Forelimb muscle (tissue), 1 donor: ENCODE results near the gene TNFRSF25. TPM values are rescaled to one million over a fixed set of nuclear protein-coding genes. Genes with fewer than 3 reads are reported as not detected.
"Not testable (repeated sequence)": the region's sequence is repeated elsewhere in the genome, so short reads cannot be mapped to it uniquely, and the experiment has no call there.

ENCODE experiments used
- DNase-seq: peaks from one replicate; pipeline ENCODE4 v3.0.0-alpha.2; 2013; ENCODE audit warnings: low read depth
- polyA plus RNA-seq: library from polyadenylated mRNA; unstranded; fragments of 120-200 nt; gene quantifications from one replicate; pipeline ENCODE4 v1.2.1, GENCODE V29; 2013; ENCODE audit not compliant: insufficient read length

The TNFRSF25 gene
- polyA plus RNA-seq, 1 donor: 10.4 TPM

DNA sequence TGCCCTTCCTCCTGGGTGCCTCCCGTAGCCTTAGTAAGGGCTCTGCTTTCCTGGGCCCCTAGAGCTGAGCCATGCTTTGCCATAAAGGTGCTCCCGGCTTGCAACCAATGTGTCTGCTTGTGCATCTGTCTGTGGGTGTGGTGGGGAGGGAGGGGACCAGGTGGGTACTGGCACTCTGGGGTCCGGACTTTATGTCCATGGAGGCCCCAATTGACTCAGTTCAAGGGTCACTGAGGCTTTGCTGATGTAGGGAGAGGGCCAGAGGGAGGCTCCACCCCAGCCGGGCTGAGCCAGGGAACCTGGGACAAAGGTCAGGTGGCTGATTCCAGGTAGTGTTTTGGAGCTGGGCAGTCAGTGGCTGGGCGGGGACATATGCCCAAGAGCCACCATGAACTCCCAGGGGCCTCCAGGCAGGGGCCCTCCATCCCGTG is 15.0 kb downstream of the TNFRSF25 start:
- no peak for DNase-seq

DNA sequence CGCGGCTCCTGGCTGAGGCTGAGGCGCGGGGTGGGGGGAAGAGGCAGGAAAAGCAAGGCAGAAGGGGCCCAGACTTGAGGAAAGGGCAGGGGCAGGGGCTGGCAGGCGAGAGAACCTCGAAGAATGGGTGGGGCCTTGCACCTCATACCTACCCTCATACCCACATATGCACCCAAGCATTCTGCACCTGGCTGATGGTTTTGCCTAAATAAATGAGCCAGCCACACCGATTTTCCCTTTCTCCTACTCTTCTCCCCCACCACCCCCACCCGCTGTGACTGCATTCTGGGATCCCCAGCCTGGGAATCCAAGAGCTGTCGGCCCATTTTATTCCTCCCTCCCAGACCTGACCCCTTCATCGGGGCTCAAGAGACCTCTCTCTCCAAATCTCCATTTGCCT is 15.5 kb downstream of the TNFRSF25 start:
- DNase-seq: not testable (repeated sequence)

GRCh38 chr1:6450005-6450450 is 15.9 kb downstream of the TNFRSF25 start:
- no peak for DNase-seq

GRCh38 chr1:6448749-6449631 is 17.0 kb downstream of the TNFRSF25 start:
- DNase-seq: no peak

- no peak for DNase-seq
These were observed 17.9 kb downstream of the TNFRSF25 start for GRCh38 chr1:6447818-6448748.

DNA sequence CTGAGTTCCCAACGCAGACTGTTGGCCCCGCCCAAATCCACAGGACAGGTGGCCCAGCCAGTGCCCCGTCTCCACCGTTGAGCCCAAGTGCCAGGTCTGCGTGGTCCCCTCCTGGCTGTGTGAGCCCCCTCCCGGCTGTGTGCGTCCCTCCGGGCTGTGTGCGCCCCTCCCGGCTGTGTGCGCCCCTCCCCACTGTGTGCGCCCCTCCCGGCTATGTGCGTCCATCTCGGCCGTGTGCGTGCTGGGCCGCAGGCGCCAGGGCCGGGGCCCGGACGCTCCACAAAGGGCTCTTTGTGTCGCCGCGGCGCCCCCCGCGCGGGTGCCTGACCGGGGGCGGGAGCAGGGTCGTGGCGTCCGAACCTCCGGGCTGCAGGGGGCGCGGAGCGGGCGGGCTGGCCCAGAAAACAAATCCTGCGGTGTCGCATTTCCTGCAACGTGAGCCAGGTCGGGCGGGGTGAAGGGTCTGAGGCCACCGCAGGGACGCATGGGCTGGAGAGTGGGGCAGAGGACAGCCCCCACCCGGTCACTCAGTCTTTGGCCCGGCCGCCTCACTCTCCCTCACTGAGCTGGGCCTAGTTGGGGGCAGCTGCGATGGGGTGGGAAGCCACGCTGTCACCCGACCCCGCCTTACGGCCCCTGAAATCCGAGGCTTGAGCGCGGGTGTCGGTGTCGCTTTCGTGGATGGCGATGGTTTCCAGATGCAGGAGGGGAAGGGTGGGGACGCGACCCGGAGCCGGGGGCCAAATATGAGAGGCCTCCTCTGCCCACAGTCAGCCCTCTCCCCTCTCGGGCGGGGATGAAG is 18.8 kb downstream of the TNFRSF25 start:
- DNase-seq: no peak

DNA sequence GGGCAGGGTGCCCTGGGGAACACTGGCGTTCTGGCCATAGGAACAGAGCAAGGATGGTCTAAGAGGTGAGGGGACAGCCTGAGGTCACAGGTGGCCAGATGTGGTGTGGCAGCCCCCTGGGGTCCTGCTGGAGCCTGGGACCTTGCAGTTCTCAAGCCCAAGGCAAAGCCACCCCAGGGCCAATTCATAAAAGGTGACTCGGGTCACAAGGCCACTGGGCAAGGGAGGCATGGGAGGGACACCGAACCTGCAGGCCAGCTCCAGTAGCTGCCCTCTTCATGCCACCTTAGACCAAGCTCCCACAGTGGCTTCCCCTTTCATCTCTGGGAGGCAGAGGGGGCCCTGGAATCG is 19.3 kb downstream of the TNFRSF25 start:
- DNase-seq: no peak

GRCh38 chr1:6445929-6446328 is 20.0 kb downstream of the TNFRSF25 start:
- not testable (repeated sequence) for DNase-seq

- DNase-seq: no peak
These were observed 20.8 kb downstream of the TNFRSF25 start for GRCh38 chr1:6445062-6445763.

DNA sequence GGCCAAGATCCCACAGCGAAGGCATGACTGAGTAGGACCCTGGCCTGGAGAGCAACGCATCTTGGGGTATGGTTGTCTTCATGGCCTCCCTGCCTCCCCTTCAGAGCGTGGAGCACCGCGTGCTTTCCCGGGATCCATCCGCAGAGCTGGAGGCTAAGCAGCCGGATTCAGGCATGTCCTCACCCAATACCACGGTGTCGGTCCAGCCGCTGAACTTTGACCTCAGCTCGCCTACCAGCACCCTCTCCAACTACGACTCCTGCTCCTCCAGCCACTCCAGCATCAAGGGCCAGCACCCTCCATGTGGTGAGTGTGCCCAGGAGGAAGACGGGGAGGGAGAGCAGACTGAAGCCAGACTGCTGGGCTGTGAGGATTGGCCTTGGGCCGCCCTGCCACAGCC is 21.6 kb downstream of the TNFRSF25 start:
- DNase-seq: no peak

GRCh38 chr1:6443339-6444115 is 22.4 kb downstream of the TNFRSF25 start:
- DNase-seq: no peak

- DNase-seq: no peak
These were observed 24.4 kb downstream of the TNFRSF25 start for GRCh38 chr1:6441586-6441985.

- no peak for DNase-seq
These were observed 25.5 kb downstream of the TNFRSF25 start for GRCh38 chr1:6440198-6441126.

GRCh38 chr1:6438047-6438525 is 27.9 kb downstream of the TNFRSF25 start:
- no peak for DNase-seq

DNA sequence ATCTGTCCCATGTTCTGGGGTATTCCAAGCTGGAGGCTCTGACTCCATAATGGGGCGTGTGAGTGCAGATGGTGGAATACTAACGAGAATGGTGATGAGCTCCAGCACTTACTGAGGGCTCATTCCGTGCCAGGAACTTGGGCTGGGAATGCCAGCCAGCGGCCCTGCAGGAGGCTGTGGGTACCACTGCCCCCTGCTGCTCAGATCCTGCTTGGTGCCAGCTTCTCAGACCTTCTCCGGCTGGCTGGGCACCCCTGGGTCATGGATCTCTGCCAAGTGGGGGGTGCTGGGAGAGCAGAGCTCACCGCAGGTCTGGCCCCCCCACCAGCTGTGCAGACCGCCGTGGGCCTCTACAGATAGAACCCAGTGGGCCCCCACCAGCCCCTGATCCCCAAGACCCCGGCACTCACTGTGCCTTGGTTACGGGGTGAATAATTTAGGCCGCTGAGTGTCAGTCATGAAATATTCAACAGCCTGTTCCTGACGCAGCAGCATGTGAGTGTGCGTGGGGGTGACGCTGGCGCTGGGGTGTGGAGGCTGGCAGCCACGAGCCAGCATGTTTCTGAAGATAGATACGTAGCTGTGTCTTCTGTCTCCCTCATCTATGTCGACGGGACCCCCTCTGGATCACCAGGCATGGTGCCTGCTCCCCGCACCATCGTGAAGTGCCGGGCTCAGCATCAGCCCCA is 28.8 kb downstream of the TNFRSF25 start:
- not testable (repeated sequence) for DNase-seq

DNA sequence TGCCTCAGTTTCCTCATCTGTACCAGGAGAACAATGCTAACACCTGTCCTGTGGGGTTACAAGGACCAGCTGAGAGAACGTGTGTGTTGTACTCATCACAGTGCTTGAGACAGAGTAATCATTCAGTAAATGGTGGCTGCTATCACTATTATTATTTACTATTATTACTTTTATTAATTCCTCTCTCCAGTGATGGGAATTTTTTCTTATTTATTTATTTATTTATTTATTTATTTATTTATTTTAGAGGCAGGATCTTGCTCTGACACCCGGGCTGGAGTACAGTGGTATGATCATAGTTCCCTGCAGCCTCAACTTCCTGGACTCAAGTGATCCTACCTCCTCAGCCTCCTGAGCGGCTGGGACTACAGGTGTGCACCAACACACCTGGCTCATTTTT is 29.7 kb downstream of the TNFRSF25 start:
- not testable (repeated sequence) for DNase-seq

GRCh38 chr1:6435547-6435946 is 30.4 kb downstream of the TNFRSF25 start:
- no peak for DNase-seq

DNA sequence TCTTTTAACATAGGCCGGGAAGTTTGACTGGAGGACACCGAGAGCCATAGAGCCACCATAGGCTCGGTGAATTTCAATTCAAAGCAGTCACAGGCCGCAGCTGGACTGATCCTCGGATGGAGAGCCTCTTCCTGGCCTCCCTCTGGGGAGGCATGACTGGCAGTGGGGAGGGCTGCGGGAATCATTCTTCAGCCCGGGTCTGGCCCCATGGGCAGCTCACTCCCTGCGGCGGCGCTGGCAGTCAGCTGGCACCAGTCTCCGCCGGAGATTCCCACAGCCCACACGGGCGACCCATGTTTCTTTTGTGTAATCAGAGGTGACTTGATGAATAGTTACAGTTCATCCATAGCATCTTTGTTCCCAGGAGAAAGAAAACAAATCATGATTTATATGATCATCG is 30.8 kb downstream of the TNFRSF25 start:
- DNase-seq: no peak
